GM19238 (cell line): Measurements from ENCODE around the gene NEDD4.
"Not testable (repeated sequence)": the region's sequence is repeated elsewhere in the genome, so short reads cannot be mapped to it uniquely, and the experiment has no call there.

ENCODE experiments used
- DNase-seq: peaks from one replicate; pipeline ENCODE4 v3.0.0; 2011; ENCODE audit warnings: low spot score; ENCODE audit not compliant: insufficient read length

NEDD4 gene

DNA sequence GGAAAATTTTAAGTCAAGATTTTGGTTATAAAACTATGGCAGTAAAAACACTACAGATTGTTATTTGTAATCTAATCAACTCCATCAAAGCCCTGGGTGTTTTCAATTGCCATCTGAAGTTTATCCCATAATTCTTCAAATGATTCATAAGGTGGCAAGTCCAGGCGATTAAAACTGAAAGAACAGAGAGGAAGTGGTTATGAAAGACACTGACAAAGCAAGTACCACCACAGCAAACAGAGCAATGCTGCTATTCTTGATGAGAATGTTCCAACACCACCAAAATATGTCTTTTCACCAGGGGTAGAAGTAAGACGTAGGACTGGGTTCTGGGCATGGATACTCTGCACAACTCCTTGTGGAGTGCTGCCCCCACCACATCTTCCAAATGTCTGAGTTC is 163.6 kb downstream of the NEDD4 start:
- DNase-seq: no peak

DNA sequence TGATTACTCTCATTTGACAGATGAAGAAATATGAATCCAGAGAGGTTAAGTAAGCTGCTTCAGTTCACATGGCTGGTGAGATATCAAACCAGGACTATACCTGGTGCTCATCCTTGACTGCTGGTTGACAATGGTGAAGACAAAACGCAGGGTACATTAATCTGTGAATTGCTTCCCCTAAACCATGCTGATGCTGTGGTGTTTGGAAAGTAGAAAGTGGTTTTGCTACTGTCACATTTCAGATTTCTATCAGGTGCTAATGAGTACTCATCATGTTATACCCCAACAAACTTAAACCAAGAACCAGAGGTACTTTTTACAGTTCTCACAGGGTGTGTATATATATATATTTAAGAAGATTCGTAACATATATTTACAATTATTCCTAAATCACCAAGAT is 165.5 kb downstream of the NEDD4 start:
- no peak for DNase-seq

DNA sequence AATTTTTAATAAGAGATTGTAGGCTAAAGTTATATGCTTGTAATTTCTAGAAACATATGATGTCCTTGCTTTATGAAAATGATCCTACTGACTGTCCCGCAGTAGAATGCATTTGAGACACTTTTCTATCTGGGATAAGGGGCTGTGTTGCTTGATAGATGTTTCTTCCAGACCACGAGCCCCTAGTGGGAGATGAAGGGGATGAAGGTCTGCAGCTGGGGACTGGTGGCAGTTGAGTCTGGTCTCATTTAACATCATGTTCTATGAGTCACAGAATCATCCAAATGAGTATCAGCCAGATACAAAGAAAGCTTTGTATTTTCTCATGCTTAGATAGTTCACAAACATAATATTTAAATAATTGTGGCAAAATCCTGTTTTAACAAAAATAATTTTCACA is 166.2 kb downstream of the NEDD4 start:
- no peak for DNase-seq

DNA sequence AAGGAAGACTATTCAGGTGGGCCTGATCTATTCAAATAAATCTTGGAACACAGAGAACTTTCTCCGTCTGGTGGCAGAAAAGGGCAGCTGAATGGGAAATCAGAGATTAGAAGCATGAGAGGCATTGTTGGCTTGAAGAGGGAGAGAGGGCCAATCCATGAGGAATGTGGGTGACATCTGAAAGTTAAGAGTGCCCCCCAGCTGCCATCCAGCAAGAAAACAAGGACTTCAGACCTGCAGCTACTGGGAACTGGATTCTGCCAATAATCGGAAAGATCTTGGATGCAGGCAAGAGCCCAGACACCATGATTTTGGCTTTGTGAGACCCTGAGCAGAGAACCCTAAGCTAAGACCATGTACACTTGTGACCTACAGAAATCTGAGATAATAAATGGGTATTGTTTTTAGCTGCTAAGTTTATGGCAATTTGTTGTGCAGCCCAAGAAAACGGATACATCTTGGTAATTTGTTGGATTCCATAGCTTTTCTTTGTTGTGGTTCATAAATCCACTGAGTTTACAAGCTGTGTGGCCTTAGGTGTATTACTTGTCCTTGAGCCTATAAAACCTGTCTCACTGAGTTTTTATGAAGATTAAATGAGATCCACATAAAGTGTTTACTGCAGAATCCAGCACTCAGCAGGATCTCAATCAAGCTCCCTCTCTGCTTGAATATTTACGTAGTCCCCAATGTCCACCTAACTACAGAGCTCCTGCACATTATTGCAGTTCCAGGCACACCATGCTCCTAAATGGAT is 168.4 kb downstream of the NEDD4 start:
- DNase-seq: no peak

DNA sequence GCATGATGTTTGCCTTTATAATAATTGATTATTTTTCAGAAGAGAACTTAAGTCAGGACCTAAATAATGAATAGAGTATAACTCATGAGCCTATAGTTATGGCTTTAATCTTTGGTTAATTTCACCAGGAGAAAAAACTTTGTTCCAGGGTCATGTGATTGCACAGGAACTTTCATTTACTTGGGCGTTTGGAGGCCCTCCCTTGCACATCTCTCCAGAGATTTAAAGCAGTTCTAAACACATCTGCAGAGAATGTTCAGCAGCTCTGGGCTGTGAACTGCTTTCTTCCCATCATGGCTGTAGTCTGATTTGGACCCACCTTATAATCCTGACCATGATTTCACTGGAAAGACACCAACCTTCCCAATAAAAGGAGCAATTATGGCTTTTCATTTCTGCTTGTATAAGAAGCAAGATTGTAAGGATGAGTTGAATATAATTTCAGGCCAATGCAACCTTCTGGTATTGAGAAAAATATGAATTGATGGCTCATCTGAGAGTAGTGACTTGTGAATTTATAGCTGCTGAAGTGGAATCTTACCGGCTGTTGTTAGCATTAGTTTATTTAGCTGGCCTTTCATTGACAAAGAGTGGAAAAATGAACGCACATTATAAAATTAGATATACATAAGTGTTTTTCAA is 169.6 kb downstream of the NEDD4 start:
- DNase-seq: no peak

DNA sequence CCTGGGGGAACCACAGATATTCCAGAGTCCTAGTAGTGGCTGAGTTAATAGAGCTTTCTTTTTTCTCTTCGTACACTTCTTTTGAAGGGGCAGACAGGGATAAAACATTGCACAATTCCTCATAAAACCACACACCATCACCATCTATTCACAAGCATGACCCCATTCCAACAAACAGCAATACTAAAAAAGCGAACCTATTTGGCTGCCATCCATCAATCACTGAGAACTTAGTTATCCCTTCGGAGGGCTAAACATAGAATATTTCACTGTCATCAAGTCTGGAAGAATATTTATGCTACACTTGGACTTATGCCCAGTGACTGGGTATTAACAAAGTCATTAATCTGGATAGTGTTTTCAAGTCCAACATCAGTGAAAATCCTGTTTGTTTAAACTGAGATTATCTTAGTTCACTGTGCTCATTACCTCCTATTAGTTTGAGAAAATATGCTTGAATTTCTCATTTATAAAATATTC is 170.2 kb downstream of the NEDD4 start:
- DNase-seq: no peak

DNA sequence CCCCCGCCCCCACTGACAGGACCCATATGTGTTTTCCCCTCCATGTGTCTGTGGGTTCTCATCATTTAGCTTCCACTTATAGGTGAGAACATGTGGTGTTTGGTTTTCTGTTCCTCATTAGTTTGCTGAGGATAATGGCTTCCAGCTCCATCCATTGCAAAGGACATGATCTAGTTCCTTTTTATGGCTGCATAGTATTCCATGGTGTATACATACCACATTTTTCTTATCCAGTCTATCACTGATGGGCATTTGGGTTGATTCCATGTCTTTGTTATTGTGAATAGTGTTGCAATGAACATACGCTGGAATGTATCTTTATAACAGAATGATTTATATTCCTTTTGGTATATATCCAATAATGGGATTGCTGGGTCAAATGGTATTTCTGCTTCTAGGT is 171.7 kb downstream of the NEDD4 start:
- DNase-seq: not testable (repeated sequence)

DNA sequence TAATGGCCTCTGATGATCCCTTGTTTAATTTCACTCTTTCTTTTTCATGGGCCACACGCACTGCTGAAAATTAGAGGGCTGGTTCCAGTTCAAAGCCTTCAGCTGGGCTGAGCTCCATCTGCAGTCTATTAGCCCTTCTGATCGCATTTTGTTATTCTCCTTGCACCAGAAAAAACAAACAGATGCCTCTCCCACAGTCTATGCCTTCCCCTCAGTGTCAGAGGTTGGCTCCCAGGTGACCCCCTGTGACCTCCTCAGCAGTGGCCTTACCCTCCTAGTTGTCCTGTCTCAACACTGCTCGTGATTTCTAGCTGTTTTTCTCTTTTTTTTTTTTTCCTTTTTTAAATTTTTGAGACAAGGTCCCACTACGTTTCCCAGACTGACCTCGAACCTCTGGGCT is 173.4 kb downstream of the NEDD4 start:
- no peak for DNase-seq

DNA sequence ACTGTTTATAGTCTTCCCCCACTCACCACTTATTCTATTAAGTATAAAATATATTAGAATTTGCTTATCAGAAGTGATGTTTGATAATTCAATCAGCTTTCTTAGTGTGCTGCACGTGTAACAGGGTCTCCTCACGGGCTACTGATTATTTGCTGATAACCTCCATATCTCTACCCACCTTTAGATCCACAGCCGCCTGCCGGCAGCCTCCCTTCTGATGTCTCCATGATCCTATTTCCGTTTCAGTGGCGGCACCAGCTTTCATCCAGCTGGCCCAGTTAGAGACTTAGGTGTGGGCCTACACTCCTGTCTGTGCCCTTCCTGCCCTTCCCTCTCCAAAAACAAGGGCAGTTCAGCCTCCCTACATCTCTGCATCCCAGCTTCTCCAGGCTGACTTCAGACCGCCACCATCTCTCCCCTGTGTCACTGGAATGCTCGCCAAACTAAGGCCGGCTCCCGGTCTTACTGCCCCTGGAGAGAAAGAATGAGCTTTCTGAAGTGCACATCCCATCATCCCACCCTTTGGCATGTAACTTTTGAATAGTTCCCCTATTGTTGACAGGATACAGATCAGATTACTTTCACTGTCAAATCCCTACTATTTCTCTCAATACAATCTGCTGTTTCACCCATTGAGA is 173.9 kb downstream of the NEDD4 start:
- DNase-seq: no peak

DNA sequence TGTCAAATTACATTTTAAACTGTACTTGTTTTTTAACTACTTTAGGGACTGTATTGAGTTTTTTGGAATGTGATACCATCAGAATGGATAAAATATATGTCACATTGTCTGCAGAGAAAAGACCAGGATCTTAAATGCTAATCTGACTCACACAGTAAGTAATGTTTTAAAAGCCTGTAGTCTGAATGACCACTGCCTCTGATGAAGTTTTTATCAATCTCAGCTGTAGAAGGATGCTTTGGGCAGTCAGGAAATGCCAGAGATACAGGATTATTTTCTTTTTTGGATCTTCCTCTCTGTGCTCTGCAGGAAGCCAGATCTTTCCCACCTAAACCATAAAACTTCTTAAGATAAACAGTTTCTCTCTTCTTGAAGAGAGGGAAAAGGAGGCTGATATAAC is 177.4 kb downstream of the NEDD4 start:
- DNase-seq: no peak

DNA sequence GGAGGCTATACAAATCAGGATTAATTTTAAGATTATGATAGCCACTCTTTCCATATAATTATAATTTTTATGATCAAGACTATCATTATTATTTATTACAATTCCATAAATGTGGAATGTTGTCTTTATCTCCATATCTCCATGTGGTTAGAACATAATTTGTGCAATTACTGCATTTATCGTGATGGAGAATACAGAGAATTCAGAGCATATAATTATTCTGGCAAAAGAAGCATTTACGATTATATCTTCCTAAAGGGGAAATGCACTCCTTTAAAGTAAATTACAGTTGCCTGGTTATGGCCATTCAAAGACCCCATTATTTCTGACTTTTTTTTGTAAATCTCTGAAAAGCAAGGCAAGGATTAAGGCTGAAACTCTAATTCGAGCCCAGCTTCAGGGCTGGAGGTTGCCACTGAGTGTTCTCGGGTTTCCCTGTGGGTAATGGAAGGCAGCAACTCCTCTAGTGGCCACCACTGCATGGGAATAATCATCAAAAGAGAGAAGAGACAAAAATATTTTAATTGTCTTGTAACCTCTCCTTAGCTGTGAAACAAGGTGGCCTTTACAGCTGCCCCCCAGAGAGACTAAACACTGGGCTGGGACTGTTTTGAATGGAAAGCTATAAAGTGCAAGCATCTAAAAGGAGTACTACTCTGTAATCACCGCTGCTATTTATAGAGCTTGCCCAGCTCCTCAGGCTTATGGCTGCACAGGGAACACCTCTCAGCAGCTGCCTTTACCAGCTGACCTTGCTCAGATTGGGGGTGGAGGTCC is 190.6 kb downstream of the NEDD4 start:
- no peak for DNase-seq

DNA sequence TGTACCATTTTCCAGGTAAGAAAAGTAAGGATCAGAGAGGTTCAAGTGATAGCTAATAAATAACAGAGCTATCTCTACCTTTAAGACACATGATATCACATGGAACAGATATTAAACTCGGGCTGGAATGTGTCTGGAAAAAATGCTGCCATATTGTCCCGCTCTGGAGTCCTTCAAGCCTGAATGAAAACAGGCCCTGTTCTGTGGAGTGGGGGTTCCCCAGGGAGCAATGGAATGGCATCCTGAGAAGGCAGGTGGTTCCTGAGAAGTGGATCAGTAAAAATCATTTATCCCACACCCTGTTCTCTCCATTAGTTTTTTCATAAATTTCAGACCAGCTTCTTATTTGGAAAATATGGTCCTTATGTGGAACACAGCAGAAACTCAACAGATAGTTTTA is 193.2 kb downstream of the NEDD4 start:
- DNase-seq: no peak

DNA sequence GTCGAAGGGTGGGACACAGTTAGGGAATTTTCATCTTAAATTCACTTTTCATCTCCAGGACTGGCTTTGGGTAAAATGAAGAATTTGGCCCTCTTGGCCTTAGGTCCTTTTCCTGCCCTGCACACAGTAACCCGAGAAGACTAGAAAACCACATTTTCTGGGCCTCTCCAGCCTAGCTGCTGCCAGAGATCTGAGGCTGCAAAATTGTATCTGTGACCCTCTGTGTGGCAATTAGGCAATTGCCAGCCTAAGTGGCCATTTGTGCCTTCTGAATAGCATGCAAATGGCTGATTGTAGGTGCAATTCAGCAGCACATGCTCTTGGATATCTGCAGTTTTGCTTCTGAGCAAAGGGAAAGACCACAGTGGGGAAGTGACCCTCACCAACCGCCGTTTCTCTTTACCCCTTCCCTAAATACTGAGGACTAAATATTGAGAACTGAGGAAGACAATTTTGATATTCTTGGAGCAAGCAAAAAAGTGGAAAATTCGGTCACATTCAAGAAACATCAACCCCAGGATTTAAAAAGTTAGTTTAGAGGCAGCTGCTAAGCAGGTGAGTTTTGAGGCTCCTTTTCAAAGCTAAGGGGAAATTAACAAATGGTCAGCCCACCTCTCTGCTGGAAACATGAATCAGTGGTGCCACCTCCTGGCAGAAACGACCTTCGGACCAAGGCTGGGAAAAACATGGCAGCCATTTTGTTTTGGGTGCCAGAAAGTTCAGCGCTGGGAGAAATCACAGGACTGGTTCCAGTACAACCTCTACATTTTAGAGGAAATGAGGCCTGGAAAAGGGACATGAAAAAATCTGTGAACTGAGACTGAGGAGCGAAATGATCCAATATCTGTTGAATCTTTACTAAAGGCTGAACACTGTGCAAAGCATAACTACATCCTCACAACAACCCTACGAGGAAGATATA is 193.9 kb downstream of the NEDD4 start:
- DNase-seq: peak; percentile 23

DNA sequence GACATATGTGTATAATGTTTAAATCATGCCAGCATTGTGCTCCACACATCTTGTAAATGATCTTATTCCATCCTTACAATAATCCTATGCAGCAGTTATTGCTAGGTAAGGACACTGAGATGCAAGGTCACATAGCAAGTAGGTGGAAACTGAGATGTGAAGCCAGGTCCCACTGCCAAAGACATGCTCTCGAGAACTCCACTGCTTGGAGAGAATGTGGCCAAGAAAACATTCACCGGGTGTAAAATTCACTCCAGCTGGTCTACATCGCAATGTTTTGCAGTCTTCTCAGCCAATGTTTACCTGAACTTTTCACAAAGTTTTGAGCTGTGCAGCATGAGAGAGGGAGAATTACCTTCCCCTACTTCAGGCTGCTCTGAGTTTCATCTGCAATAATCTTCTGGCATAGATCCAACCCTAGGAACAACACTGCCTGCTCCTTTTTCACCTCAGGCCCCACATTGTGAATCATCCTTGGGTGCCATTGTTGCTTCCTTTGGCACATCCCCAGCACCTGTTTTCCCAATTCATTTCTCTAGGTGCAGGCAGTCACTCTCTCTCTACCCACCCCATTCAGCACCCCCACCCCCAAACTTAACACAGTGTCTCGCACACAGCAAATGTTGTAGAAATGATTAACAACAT is 197.0 kb downstream of the NEDD4 start:
- DNase-seq: no peak

DNA sequence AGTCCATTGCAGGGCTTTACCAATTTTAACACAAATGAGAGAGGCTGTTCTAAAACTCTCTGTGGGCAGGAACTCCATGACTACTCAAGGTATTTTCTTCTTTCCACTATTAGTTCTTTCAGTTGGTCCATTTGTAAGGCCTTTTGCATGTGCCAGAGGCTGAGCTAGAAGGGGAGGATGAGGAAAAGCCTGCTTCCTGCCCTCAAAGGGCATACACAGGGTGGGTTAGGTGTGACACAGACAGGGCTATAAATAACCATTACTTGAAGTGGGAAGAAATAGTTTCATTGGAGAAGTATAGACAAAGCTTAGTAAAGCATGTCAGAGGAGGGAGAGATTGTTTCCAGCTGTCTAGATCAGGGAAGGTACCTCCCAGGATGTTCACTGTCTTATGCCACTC is 198.4 kb downstream of the NEDD4 start:
- no peak for DNase-seq

DNA sequence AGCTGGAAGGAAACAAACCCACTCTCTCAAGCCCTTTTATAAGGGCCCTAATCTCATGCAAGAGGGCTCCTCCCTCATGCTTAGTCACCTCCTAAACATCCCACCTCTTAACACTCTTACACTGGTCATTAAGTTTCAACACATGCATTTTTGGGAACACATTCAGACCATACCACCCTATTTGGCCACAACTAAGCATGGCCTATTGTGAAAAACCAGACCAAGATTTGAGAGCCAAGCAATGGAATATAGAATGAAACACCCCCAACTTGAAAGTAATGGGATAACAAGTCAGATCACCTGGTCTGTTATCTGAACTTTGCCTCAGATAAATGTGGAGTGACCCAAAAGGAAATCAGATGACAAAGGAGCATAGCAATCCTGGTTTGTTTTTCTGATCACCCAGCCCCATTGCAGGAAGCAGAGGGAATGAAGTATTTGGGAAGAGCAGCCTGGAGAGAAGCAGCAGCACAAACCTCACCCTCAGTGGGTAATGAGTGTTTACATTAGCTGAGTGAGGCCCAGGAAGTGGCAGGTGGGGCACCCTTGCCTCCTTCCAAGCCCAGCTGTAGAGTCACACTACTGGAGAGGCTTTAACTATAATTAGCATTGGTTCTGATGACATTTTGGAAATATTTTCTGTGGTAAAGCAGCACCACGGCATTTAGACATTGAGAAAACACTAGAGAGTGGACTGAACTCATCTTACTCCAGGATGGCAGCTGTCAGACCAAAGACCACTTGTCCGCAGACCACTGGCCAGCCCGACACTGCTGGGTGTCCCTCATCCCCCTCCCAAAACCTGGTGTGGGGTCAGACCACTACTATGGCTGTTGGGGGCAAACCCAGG is 201.6 kb downstream of the NEDD4 start:
- DNase-seq: no peak

DNA sequence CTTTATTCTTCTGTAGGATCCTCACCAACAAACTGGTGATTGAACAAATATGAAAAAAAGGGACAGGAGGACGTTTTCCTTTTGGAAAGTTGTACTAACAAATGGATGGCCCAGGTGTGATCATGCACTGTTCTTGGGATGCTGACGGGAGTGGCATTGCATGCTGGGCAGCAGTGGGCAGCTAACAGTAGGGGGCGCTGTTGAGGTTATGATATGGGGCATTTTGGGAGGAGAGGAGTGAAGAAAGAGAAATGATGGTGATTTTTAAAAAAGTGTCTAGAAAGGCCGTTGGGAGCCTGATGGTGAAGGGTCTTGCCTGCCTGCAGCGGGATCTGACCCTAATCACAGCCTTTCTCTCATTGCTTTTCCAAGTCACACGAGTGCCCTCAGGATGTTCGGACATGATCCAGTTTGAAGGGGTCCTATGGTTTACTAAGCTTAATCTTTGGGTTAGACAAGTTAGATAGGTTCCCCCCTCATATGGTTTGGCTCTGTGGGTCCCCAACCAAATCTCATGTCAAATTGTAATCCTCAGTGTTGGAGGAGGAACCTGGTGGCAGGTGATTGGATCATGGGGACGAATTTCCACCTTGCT is 204.2 kb downstream of the NEDD4 start:
- DNase-seq: no peak

DNA sequence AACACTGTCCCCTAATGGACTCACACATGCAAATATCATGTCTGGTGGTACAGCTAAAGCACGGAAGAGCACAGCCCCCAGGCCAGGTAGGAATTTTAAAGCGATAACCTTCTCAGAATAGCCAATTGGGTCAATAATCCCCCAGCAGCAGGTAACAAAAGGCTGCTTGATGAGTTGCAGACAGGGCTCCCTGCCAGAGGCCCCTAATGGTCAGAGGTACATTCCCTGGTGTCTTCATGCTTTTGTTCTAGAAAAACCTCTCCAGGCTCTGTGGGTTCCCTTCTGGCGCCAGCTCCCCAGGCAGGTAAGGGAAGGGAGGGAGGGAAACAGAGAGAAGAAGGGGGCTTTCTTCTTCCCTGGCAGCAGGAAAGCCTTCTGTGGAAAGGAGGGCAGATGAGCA is 207.1 kb downstream of the NEDD4 start:
- DNase-seq: no peak

DNA sequence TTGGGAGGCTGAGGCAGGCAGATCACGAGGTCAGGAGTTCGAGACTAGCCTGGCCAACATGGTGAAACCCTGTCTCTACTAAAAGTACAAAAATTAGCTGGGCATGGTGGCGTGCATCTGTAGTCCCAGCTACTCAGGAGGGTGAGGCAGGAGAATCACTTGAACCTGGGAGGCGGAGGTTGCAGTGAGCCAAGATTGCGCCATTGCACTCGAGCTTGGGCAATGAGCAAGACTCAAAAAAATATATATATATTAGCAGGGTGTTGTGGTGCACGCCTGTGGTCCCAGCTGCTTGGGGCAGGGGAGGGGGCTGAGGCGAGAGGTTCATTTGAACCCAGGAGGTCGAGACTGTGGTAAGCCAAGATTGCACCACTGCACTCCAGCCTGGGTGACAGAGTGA is 207.8 kb downstream of the NEDD4 start:
- not testable (repeated sequence) for DNase-seq
